ENCODE measurements around the gene DGKB.

Gene DGKB

DNA sequence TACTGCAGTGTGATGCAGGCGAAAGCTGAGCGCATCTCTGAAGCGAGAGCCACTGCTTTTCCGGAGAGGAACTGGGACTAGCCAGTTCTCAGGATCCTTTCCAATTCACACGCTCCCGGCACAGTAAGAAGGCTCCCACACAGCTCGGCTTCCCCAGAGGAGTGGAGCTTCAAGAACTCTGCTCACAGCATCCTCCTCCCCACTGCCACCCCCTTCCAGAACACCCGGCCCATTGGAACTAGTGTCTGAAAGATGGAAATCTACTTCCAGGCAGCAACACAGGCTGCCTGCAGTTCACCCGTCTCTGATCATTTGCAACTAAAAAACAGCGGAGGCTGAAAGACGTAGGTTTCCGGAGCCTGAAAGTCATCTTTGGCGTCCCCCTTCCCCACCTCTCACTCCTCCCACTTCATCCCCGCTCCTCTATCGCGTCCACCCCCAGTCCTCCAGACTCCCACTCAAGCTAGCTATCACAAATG is at the start of gene DGKB:
Gene DGKB (minus strand): TSS at position 163 of the 479 bp plus-strand sequence.
- Mint-ChIP-seq H3K27me3 (ENCODE audit: low read depth) (peaks cover 3% of the 10 kb centered on the region), H3K9me3 (no peaks in the 10 kb centered on the region), H3K36me3 (ENCODE audit: low read depth) (no peaks in the 10 kb centered on the region), H3K4me1 (peaks cover 11% of the 10 kb centered on the region), H3K4me3 (no peak within 1 kb of the TSS), H3K27ac (peak within 1 kb of the TSS in 1 of 3 experiments; percentile 54)
- TF ChIP-seq, protein P1, sequence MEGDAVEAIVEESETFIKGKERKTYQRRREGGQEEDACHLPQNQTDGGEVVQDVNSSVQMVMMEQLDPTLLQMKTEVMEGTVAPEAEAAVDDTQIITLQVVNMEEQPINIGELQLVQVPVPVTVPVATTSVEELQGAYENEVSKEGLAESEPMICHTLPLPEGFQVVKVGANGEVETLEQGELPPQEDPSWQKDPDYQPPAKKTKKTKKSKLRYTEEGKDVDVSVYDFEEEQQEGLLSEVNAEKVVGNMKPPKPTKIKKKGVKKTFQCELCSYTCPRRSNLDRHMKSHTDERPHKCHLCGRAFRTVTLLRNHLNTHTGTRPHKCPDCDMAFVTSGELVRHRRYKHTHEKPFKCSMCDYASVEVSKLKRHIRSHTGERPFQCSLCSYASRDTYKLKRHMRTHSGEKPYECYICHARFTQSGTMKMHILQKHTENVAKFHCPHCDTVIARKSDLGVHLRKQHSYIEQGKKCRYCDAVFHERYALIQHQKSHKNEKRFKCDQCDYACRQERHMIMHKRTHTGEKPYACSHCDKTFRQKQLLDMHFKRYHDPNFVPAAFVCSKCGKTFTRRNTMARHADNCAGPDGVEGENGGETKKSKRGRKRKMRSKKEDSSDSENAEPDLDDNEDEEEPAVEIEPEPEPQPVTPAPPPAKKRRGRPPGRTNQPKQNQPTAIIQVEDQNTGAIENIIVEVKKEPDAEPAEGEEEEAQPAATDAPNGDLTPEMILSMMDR (IDR thresholded peaks at IDR 0.05; ENCODE audit: unreplicated experiment in 3 of 3): no peak

DNA sequence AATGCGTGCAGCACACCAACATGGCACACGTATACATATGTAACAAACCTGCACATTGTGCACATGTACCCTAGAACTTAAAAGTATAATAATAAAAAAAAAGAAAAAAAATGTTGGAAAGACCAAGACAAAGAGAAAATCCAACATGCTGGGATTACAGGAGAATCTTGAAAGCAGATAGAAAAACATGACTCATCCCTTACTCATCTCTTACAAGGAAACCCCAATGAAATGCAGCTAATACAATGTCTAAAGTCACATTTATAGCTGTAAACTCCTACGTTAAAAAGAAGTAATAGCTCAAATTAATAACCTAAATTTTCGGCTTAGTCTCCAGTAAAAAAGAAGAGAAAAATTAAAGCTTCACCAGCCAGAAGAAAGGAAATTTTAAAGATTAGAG is 47.5 kb upstream of the DGKB start:
- Mint-ChIP-seq H3K4me3 (no peak overlapping the region), H3K4me1 (no peaks in the 10 kb centered on the region), H3K9me3 (no peaks in the 10 kb centered on the region), H3K27ac (no peak overlapping the region), H3K36me3 (ENCODE audit: low read depth) (no peaks in the 10 kb centered on the region), H3K27me3 (ENCODE audit: low read depth) (peaks cover 3% of the 10 kb centered on the region)
- TF ChIP-seq, protein P1 (IDR thresholded peaks at IDR 0.05; ENCODE audit: unreplicated experiment in 3 of 3): no peak

GRCh38 chr7:14938181-14938580 is 35.6 kb upstream of the DGKB start:
- TF ChIP-seq, protein P1 (IDR thresholded peaks at IDR 0.05; ENCODE audit: unreplicated experiment in 3 of 3): no peak

GRCh38 chr7:14937581-14937980 is 35.0 kb upstream of the DGKB start:
- no peak overlapping the region for H3K4me3 Mint-ChIP-seq

More at GRCh38 chr7:14938181-14938580, 35.6 kb upstream of the DGKB start:
- H3K36me3 Mint-ChIP-seq (ENCODE audit: low read depth): no peaks in the 10 kb centered on the region
- no peak overlapping the region for H3K27ac Mint-ChIP-seq
- H3K27me3 Mint-ChIP-seq (ENCODE audit: low read depth): no peaks in the 10 kb centered on the region
- no peak overlapping the region for H3K4me3 Mint-ChIP-seq
- no peaks in the 10 kb centered on the region for H3K9me3 Mint-ChIP-seq
- H3K4me1 Mint-ChIP-seq: peaks cover 11% of the 10 kb centered on the region

DNA sequence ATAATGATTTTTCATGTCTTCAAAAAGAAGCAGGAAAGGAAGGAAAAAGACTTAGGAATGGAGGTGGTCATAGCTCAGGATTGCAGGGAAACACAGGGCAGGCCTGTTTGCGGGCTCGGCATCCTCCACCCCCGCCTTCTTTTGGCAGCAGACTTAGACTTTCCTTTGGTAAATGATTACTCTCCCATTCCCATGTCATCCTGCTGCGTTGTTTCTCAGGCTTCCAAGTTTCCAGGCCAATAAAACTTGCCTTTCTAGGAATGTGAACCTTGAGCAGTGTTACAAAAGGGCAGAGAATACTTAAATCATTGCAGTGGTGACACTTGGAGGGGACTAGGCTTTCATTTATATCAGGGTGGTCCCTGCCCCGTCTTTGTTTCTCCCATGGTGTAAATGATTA is 34.0 kb upstream of the DGKB start:
- TF ChIP-seq, protein P1 (IDR thresholded peaks at IDR 0.05; ENCODE audit: unreplicated experiment in 3 of 3): no peak

More at GRCh38 chr7:14937581-14937980, 35.0 kb upstream of the DGKB start:
- Mint-ChIP-seq H3K4me1 (peaks cover 11% of the 10 kb centered on the region), H3K27ac (no peak overlapping the region), H3K27me3 (ENCODE audit: low read depth) (no peaks in the 10 kb centered on the region), H3K36me3 (ENCODE audit: low read depth) (no peaks in the 10 kb centered on the region), H3K9me3 (no peaks in the 10 kb centered on the region)
- TF ChIP-seq, protein P1 (IDR thresholded peaks at IDR 0.05; ENCODE audit: unreplicated experiment in 3 of 3): no peak

DNA sequence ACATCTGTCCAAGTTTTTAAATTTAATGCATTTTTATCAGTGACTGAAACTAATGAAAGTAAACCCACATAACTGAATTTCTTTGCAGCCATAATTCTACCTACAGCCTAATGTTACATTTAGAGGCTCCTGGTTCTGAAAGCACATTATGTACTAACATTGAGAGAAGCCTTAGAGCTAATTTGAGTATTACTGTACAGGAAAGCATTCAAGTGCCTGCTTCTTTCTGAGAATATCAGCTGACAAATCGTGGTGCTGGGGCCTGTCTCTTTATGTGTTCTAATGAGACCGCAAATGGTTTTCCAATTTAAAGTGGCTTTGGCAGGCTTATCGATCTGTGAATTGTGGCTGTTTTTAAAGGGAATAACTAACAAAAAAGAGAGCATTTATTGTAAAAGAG is 32.3 kb upstream of the DGKB start:
- TF ChIP-seq, protein P1 (IDR thresholded peaks at IDR 0.05; ENCODE audit: unreplicated experiment in 3 of 3): no peak
- Mint-ChIP-seq H3K4me3 (no peak overlapping the region), H3K9me3 (no peaks in the 10 kb centered on the region), H3K27me3 (ENCODE audit: low read depth) (no peaks in the 10 kb centered on the region), H3K27ac (peak overlapping the region in 1 of 3 experiments; percentile 3), H3K36me3 (ENCODE audit: low read depth) (no peaks in the 10 kb centered on the region), H3K4me1 (peaks cover 11% of the 10 kb centered on the region)

More for the DNA sequence above, 34.0 kb upstream of the DGKB start:
- H3K4me1 Mint-ChIP-seq: peaks cover 11% of the 10 kb centered on the region
- H3K9me3 Mint-ChIP-seq: no peaks in the 10 kb centered on the region
- H3K27me3 Mint-ChIP-seq (ENCODE audit: low read depth): no peaks in the 10 kb centered on the region
- H3K36me3 Mint-ChIP-seq (ENCODE audit: low read depth): no peaks in the 10 kb centered on the region
- H3K27ac Mint-ChIP-seq: peak overlapping the region; percentile 41 to 83 (median 78)
- no peak overlapping the region for H3K4me3 Mint-ChIP-seq

Measured in nephron (organoid).